ENCODE data around the gene DHFR2. TPM values are rescaled to one million over a fixed set of nuclear protein-coding genes. Genes with fewer than 3 reads are reported as not detected.

The DHFR2 gene
- total and polyA plus RNA-seq, 9 of the 15 experiments (the other 6 are each of a cell fraction or from before 2014, with no cell fraction given): 0.64 to 1.7 (median 1.4) TPM

GRCh38 chr3:94062513-94063404, at the start of gene DHFR2, which contains the start of gene NSUN3 (continued):
- peak; percentile 85 to 88 for TF ChIP-seq NRF1 (conservative IDR thresholded peaks at IDR 0.05 in 1 of 2, IDR thresholded peaks at IDR 0.05 in 1 of 2)
- no peak for TF ChIP-seq COPS2 (conservative IDR thresholded peaks at IDR 0.05)
- no peak for TF ChIP-seq MITF (IDR thresholded peaks at IDR 0.05)
- no peak for TF ChIP-seq ZNF518B (CRISPR knock-in tag; IDR thresholded peaks at IDR 0.05)
- TF ChIP-seq TRIM25 (IDR thresholded peaks at IDR 0.05; ENCODE audit: borderline replicate concordance): no peak
- no peak for TF ChIP-seq ZNF644 (tag; IDR thresholded peaks at IDR 0.05; ENCODE audit: low read depth)
- TF ChIP-seq CREM (IDR thresholded peaks at IDR 0.05; ENCODE audit: low read depth): peak; percentile 49
- TF ChIP-seq TBL1XR1 (IDR thresholded peaks at IDR 0.05; ENCODE audit: low read length in 2 of 2): peak in 1 of 2 experiments; percentile 28; a peak in 1 of 4 replicates
- no peak for TF ChIP-seq CBFA2T2 (conservative IDR thresholded peaks at IDR 0.05)
- TF ChIP-seq TARDBP (IDR thresholded peaks at IDR 0.05): no peak
- TF ChIP-seq TRIM28 (IDR thresholded peaks at IDR 0.05): no peak
- no peak for TF ChIP-seq SAFB (IDR thresholded peaks at IDR 0.05; ENCODE audit: borderline replicate concordance, low read depth, low read length)
- TF ChIP-seq ZC3H11A (IDR thresholded peaks at IDR 0.05; ENCODE audit: low read depth, low read length): no peak
- TF ChIP-seq KLF1 (tag; IDR thresholded peaks at IDR 0.05): no peak
- no peak for TF ChIP-seq ZKSCAN1 (IDR thresholded peaks at IDR 0.05; ENCODE audit: low read depth, low read length)
- no peak for TF ChIP-seq NBN (IDR thresholded peaks at IDR 0.05; ENCODE audit: low read depth)
- TF ChIP-seq POLR2B (IDR thresholded peaks at IDR 0.05; ENCODE audit: low read depth, partially characterized antibody): peak; percentile 68
- no peak for TF ChIP-seq POLR3A (IDR thresholded peaks at IDR 0.05; ENCODE audit: borderline replicate concordance, extremely low read depth, insufficient read depth, insufficient read length)
- no peak for TF ChIP-seq ZNF12 (CRISPR knock-in tag; IDR thresholded peaks at IDR 0.05)
- no peak for TF ChIP-seq NCOA6 (IDR thresholded peaks at IDR 0.05)
- TF ChIP-seq MAFK (IDR thresholded peaks at IDR 0.05; ENCODE audit: low read length): peak; percentile 61; the same call in 1 of the 2 replicates

Measured in K562 (cell line).